ENCODE results near the gene ABHD17A.

GRCh38 chr19:1864480-1865171 lies 20.7 kb downstream of the ABHD17A start:
- TF ChIP-seq CTCF (IDR thresholded peaks at IDR 0.05 in 2 of 3, conservative IDR thresholded peaks at IDR 0.05 in 1 of 3; ENCODE audit: borderline replicate concordance in 1 of 3, insufficient read depth in 1 of 3, low read depth in 2 of 3, low read length in 2 of 3) (peak in 2 of 3 experiments; percentile 57 to 70; a peak in 4 of 6 replicates), REST (IDR thresholded peaks at IDR 0.05; ENCODE audit: low read depth) (no peak), POLR2A (IDR thresholded peaks at IDR 0.05; ENCODE audit: borderline replicate concordance, extremely low read depth, insufficient read depth, insufficient read length) (no peak), EZH2phosphoT487 (IDR thresholded peaks at IDR 0.05; ENCODE audit: borderline replicate concordance) (no peak), POLR2AphosphoS5 (IDR thresholded peaks at IDR 0.05; ENCODE audit: low read depth, low read length) (peak; percentile 34), ZNF274 (IDR thresholded peaks at IDR 0.05; ENCODE audit: low read depth, low read length) (no peak), MAX (IDR thresholded peaks at IDR 0.05) (no peak), EZH2 (IDR thresholded peaks at IDR 0.05) (no peak), RAD21 (IDR thresholded peaks at IDR 0.05; ENCODE audit: low read depth) (no peak), JUND (IDR thresholded peaks at IDR 0.05) (no peak), YY1 (IDR thresholded peaks at IDR 0.05; ENCODE audit: extremely low read depth, insufficient replicate concordance, low read depth, low read length) (no peak), ELF1 (IDR thresholded peaks at IDR 0.05; ENCODE audit: borderline replicate concordance, low read depth) (no peak), SRF (IDR thresholded peaks at IDR 0.05; ENCODE audit: low read depth) (no peak)
